SK-N-MC (cell line): Measurements from ENCODE around the gene SNRNP48.

ENCODE experiments used
- EZH2 ChIP-seq: fragments of 200-600 bp; sonication (generic); IDR thresholded peaks from one replicate; pipeline ENCODE4 v1.6.1; 2017; ENCODE audit warnings: antibody characterized with exemption
- FOXP2 ChIP-seq: optimal IDR thresholded peaks from 2 replicates; pipeline ENCODE3; 2011; ENCODE audit warnings: mild to moderate bottlenecking, moderate library complexity; ENCODE audit not compliant: insufficient read depth; ENCODE audit errors: extremely low read length, control extremely low read depth
- POLR2AphosphoS5 ChIP-seq: IDR thresholded peaks from 2 replicates; pipeline ENCODE4 v1.6.1; 2012; ENCODE audit warnings: mild to moderate bottlenecking, low read depth, low read length, borderline replicate concordance

GRCh38 chr6:7631466-7631865 is 41.5 kb downstream of the SNRNP48 start:
- TF ChIP-seq EZH2 = no peak
- TF ChIP-seq POLR2AphosphoS5 = no peak
- TF ChIP-seq FOXP2 = peak; percentile 97
